Lower lobe of right lung (tissue), 2 donors: ENCODE results near the gene MIB1. TPM values are rescaled to one million over a fixed set of nuclear protein-coding genes. Genes with fewer than 3 reads are reported as not detected.

Experiments used
- ATAC-seq, 2 donors: fragments of 200-7000 bp; cut with Tn5 transposase; one replicate each; pipeline ENCODE4 v1.9.1; 2020 to 2022; ENCODE audit warnings: mild to moderate bottlenecking in 2 of 2, moderate library complexity in 2 of 2
- DNase-seq: peaks from one replicate; pipeline ENCODE4 v3.0.0-alpha.2; 2020
- H3K27ac ChIP-seq: fragments of 200-600 bp; one replicate; pipeline ENCODE4 v1.8.0; 2022
- H3K27me3 ChIP-seq: fragments of 200-600 bp; one replicate; pipeline ENCODE4 v1.8.0; 2022; ENCODE audit warnings: low read depth
- H3K36me3 ChIP-seq: fragments of 200-600 bp; one replicate; pipeline ENCODE4 v1.8.0; 2022; ENCODE audit warnings: mild to moderate bottlenecking
- H3K4me1 ChIP-seq: fragments of 200-600 bp; one replicate; pipeline ENCODE4 v1.8.0; 2022
- H3K4me3 ChIP-seq: fragments of 200-600 bp; one replicate; pipeline ENCODE4 v1.8.0; 2022; ENCODE audit warnings: mild to moderate bottlenecking
- H3K9me3 ChIP-seq: fragments of 200-600 bp; one replicate; pipeline ENCODE4 v1.8.0; 2022
- intact Hi-C: fragments of 100-400 bp; cut with DNase I; formaldehyde crosslinking; loops from one replicate; pipeline ENCODE4 v1.11.0; 2022
- total RNA-seq: library from RNA; stranded (reverse); fragmentation: NEBNext Ultra II Directional; extraction: Animal tissue kit (Norgen Biotek cat#: 25700); gene quantifications from one replicate; pipeline ENCODE4 v1.2.1, GENCODE V29; 2021
- TF ChIP-seq, protein P1 (sequence below): fragments of 200-600 bp; IDR thresholded peaks from one replicate; pipeline ENCODE4 v1.8.0; 2022; ENCODE audit warnings: antibody characterized with exemption, mild to moderate bottlenecking
- donor health status: DM: no; HTN: yes; CAD: no; lungs with severe emphysema.

Gene MIB1
- total RNA-seq, 1 donor from 2014 or later: 29.3 TPM

DNA sequence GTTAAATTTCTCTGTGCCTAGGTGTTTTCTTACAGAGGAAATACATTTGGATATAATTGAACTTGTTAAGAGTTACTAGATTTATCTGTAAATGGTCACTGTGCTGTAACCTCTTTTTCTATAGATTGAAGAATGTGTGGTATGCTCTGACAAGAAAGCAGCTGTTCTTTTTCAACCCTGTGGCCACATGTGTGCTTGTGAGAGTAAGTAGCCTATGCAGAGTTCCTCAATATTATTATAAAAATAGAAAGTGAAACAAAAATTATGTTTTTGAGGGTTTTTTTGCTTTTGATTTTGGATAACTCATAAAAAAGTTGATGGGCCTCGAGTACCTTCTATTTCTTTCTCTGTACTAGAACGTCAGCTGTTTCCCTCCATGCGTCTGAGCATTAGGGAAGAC is 112.4 kb downstream of the MIB1 start:
- Histone ChIP-seq H3K27ac (no peak overlapping the region), H3K9me3 (no peaks in the 10 kb centered on the region), H3K36me3 (peaks cover 30% of the 10 kb centered on the region), H3K4me1 (peaks cover 9% of the 10 kb centered on the region), H3K4me3 (no peak overlapping the region), H3K27me3 (no peaks in the 10 kb centered on the region)
- no peak for DNase-seq
- no peak for ATAC-seq
- TF ChIP-seq, protein P1, sequence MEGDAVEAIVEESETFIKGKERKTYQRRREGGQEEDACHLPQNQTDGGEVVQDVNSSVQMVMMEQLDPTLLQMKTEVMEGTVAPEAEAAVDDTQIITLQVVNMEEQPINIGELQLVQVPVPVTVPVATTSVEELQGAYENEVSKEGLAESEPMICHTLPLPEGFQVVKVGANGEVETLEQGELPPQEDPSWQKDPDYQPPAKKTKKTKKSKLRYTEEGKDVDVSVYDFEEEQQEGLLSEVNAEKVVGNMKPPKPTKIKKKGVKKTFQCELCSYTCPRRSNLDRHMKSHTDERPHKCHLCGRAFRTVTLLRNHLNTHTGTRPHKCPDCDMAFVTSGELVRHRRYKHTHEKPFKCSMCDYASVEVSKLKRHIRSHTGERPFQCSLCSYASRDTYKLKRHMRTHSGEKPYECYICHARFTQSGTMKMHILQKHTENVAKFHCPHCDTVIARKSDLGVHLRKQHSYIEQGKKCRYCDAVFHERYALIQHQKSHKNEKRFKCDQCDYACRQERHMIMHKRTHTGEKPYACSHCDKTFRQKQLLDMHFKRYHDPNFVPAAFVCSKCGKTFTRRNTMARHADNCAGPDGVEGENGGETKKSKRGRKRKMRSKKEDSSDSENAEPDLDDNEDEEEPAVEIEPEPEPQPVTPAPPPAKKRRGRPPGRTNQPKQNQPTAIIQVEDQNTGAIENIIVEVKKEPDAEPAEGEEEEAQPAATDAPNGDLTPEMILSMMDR: no peak
- intact Hi-C loops: no loop called here

DNA sequence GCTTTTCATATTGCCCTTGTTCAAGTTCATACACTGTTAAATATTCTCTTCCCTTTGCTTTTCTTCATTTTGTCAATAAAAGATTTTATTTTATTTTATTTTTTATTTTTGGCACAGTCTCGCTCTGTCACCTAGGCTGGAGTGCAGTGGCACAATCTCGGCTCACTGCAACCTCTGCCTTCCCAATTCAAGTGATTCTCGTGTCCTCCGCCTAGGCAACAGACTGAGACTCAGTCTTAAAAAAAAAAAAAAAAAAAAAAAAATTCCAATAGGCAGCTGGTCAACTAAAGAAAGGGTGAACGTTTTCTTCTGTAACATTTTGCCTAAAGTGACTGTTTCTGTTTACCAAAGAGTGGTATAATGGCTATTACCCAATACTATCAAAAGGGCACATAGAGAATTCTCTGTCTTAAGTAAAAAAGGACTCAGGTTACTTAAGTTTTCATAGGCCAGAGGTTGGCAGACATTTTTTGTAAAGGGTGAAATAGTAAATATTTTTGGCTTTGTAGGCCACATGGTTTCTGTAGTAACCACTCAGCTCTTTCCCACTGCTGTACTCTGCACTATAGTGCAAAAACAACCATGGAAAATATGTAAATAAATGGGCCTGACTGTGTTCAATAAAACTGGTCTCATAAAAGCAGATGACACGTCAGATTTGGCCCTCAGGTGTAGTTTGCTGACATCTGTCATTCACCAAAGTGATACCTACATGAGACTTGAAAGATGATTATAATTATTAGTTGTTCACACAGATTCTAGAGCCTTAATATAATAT is 113.4 kb downstream of the MIB1 start:
- H3K4me3 ChIP-seq: no peak overlapping the region
- intact Hi-C loops: no loop called here
- TF ChIP-seq, protein P1: no peak
- no peaks in the 10 kb centered on the region for H3K9me3 ChIP-seq
- DNase-seq: no peak
- peak; percentile 27 to 54 for ATAC-seq
- H3K27ac ChIP-seq: no peak overlapping the region
- H3K36me3 ChIP-seq: peaks cover 37% of the 10 kb centered on the region
- peaks cover 9% of the 10 kb centered on the region for H3K4me1 ChIP-seq
- H3K27me3 ChIP-seq: no peaks in the 10 kb centered on the region

DNA sequence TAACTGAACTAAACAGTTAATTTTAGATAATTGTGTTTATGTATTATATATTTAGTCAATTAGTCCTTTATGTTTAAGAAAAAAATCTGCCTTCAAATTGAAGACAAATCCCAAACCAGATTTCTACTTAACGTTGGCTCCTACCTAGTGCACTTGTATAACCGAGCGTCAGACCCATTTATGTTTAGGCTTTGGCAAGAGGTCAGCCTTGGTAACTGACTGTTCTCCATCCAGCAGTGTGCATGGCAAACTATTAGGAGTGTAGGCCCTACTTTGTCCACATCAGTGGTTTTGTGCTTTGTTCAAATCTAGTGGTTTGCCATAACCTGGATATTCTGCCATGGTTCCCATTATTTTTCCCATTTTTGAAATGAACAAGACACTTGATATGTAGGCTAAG is 114.8 kb downstream of the MIB1 start:
- Histone ChIP-seq H3K27ac (no peak overlapping the region), H3K4me1 (peaks cover 9% of the 10 kb centered on the region), H3K36me3 (peaks cover 46% of the 10 kb centered on the region), H3K4me3 (no peak overlapping the region), H3K9me3 (no peaks in the 10 kb centered on the region), H3K27me3 (no peaks in the 10 kb centered on the region)
- no peak for DNase-seq
- intact Hi-C loops: no loop called here
- no peak for ATAC-seq
- TF ChIP-seq, protein P1: no peak

DNA sequence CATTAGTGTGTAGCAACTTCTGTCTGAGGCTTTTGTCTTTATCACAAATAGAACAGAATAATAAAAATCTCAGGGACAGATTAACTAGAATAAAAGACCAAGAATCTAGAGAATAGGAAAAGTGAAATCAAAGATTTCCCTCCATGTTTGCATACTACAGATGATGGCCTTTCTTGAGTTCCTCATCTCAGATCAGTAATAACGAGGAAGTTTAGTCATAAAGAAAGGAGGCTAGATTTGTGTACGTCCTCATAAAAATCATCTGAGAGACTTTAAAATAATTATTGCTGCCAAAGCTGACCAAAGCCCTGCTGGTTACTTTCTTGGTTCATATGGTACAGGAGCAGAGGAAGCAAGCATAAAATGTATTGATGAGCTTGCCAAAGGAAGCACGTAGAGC is 117.3 kb downstream of the MIB1 start:
- Histone ChIP-seq H3K27me3 (no peaks in the 10 kb centered on the region), H3K4me3 (no peak overlapping the region), H3K36me3 (peaks cover 67% of the 10 kb centered on the region), H3K4me1 (peaks cover 8% of the 10 kb centered on the region), H3K9me3 (no peaks in the 10 kb centered on the region), H3K27ac (no peak overlapping the region)
- DNase-seq: no peak
- TF ChIP-seq, protein P1: no peak
- no peak for ATAC-seq
- intact Hi-C loops: no loop called here

DNA sequence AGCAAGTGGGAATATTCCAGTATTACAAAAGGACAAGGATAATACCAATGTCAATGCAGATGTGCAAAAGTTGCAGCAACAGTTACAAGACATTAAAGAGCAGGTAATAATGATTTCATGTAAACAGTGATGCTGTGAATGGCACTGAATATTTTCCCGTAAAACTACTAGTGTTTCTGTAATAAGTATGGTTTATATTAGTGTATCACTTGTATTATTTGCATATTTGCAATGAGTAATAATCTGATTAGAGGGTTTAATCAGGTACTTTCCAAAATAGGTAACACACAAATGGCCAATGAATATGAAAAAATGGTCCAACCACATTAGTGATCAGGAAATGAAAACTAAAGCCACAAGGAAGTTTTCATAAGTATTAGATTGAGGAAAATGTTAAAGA is 118.0 kb downstream of the MIB1 start:
- intact Hi-C loops: no loop called here
- H3K4me3 ChIP-seq: no peak overlapping the region
- H3K27me3 ChIP-seq: no peaks in the 10 kb centered on the region
- TF ChIP-seq, protein P1: no peak
- no peak overlapping the region for H3K27ac ChIP-seq
- H3K4me1 ChIP-seq: peaks cover under 1% of the 10 kb centered on the region
- no peaks in the 10 kb centered on the region for H3K9me3 ChIP-seq
- H3K36me3 ChIP-seq: peaks cover 67% of the 10 kb centered on the region
- ATAC-seq: no peak
- no peak for DNase-seq
